SU-DHL-6 (cell line): ENCODE results near the gene CARMIL1.

ENCODE experiments used
- H2AFZ ChIP-seq: fragments of 200-600 bp; sonication (generic); 2 replicates; pipeline ENCODE4 v1.6.1; 2014; ENCODE audit warnings: low read depth, mild to moderate bottlenecking, moderate library complexity, mixed read lengths, antibody characterized with exemption, low read length; ENCODE audit not compliant: severe bottlenecking
- H3F3A ChIP-seq: fragments of 200-600 bp; shearing (Covaris generic); 2 replicates; pipeline ENCODE4 v1.6.0; 2016; ENCODE audit warnings: antibody characterized with exemption, mild to moderate bottlenecking; ENCODE audit not compliant: insufficient read depth
- H3K27ac ChIP-seq: fragments of 200-600 bp; sonication (generic); 2 replicates; pipeline ENCODE4 v1.5.1; 2016; ENCODE audit warnings: low read depth, mild to moderate bottlenecking, low read length, moderate library complexity, mixed read lengths
- H3K27me3 ChIP-seq: fragments of 200-600 bp; sonication (generic), shearing (Covaris generic); 2 replicates; pipeline ENCODE4 v1.6.0; 2014; ENCODE audit warnings: mild to moderate bottlenecking, low read length
- H3K36me3 ChIP-seq: fragments of 200-600 bp; sonication (generic); 2 replicates; pipeline ENCODE4 v1.6.1; 2014; ENCODE audit warnings: mild to moderate bottlenecking, low read length, mixed read lengths
- H3K4me2 ChIP-seq: fragments of 300-600, 200-600 bp; shearing (Covaris generic), sonication (generic); 2 replicates; pipeline ENCODE4 v1.6.0; 2014; ENCODE audit warnings: low read length, low read depth, mild to moderate bottlenecking; ENCODE audit not compliant: poor library complexity, severe bottlenecking
- H3K4me3 ChIP-seq: fragments of 200-600 bp; sonication (generic); 2 replicates; pipeline ENCODE4 v1.5.1; 2014; ENCODE audit warnings: antibody characterized with exemption, low read length, mild to moderate bottlenecking, mixed read lengths; ENCODE audit not compliant: insufficient read depth, poor library complexity, severe bottlenecking
- H3K79me2 ChIP-seq: fragments of 200-600 bp; sonication (generic); 2 replicates; pipeline ENCODE4 v1.6.1; 2014; ENCODE audit warnings: mild to moderate bottlenecking, low read length, moderate library complexity; ENCODE audit not compliant: insufficient read depth
- H3K9ac ChIP-seq: fragments of 200-600 bp; sonication (generic); 2 replicates; pipeline ENCODE4 v1.7.0; 2014; ENCODE audit warnings: mild to moderate bottlenecking, low read length
- H3K9me2 ChIP-seq: fragments of 200-600 bp; sonication (generic); replicated peaks from 2 replicates; pipeline ENCODE4 v1.6.1; 2014; ENCODE audit warnings: low read length; ENCODE audit not compliant: insufficient read depth
- H3K9me3 ChIP-seq: fragments of 200-600 bp; sonication (generic); 2 replicates; pipeline ENCODE4 v1.6.1; 2014; ENCODE audit warnings: low read length, mixed read lengths; ENCODE audit not compliant: insufficient read depth
- H4K20me1 ChIP-seq: fragments of 200-600 bp; sonication (generic); 2 replicates; pipeline ENCODE4 v1.6.1; 2014; ENCODE audit warnings: low read depth, mild to moderate bottlenecking, antibody characterized with exemption, low read length, moderate library complexity, mixed read lengths
- EZH2phosphoT487 ChIP-seq: fragments of 200-600 bp; sonication (generic), shearing (Covaris generic); conservative IDR thresholded peaks from 2 replicates; pipeline ENCODE4 v1.6.1; 2018; ENCODE audit warnings: mild to moderate bottlenecking, antibody characterized with exemption, low read length, moderate library complexity, mixed read lengths
- TF ChIP-seq, protein P1 (sequence below): fragments of 200-600 bp; sonication (generic); IDR thresholded peaks from one replicate; pipeline ENCODE4 v1.5.1; 2017; ENCODE audit warnings: antibody characterized with exemption, mild to moderate bottlenecking, low read length, moderate library complexity; ENCODE audit not compliant: insufficient read depth, poor library complexity, severe bottlenecking

Gene CARMIL1

DNA sequence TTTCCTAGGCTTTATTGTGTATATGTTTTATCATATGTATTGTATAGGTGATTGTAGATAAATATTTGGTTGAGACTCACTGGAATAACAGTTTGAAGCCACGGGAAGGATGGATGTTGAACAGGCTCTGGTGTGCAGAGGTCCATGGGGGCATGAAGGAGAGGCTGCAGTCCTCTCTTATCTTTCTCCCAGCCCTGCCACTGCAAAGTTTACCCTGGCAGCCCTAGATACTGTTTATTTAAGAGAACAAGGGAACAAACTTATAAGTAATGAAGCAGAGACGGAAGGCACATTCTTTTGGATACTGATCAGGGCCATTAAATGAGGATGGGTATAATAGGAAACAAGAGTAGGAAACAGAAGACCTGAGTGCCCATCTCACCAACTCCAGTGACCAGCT is 269.3 kb downstream of the CARMIL1 start:
- no peaks in the 10 kb centered on the region for H3F3A ChIP-seq
- no peak overlapping the region for H2AFZ ChIP-seq
- H3K79me2 ChIP-seq, result no peaks in the 10 kb centered on the region
- no peaks in the 10 kb centered on the region for H3K27me3 ChIP-seq
- no peaks in the 10 kb centered on the region for H4K20me1 ChIP-seq
- no peak overlapping the region for H3K4me3 ChIP-seq
- H3K9ac ChIP-seq, result no peak overlapping the region
- no peak for TF ChIP-seq EZH2phosphoT487
- TF ChIP-seq, protein P1, sequence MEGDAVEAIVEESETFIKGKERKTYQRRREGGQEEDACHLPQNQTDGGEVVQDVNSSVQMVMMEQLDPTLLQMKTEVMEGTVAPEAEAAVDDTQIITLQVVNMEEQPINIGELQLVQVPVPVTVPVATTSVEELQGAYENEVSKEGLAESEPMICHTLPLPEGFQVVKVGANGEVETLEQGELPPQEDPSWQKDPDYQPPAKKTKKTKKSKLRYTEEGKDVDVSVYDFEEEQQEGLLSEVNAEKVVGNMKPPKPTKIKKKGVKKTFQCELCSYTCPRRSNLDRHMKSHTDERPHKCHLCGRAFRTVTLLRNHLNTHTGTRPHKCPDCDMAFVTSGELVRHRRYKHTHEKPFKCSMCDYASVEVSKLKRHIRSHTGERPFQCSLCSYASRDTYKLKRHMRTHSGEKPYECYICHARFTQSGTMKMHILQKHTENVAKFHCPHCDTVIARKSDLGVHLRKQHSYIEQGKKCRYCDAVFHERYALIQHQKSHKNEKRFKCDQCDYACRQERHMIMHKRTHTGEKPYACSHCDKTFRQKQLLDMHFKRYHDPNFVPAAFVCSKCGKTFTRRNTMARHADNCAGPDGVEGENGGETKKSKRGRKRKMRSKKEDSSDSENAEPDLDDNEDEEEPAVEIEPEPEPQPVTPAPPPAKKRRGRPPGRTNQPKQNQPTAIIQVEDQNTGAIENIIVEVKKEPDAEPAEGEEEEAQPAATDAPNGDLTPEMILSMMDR, result no peak
- no peaks in the 10 kb centered on the region for H3K9me2 ChIP-seq
- no peak overlapping the region for H3K4me2 ChIP-seq
- no peaks in the 10 kb centered on the region for H3K9me3 ChIP-seq
- H3K36me3 ChIP-seq, result no peaks in the 10 kb centered on the region; the same call in 1 of the 2 replicates
- H3K27ac ChIP-seq, result no peak overlapping the region

DNA sequence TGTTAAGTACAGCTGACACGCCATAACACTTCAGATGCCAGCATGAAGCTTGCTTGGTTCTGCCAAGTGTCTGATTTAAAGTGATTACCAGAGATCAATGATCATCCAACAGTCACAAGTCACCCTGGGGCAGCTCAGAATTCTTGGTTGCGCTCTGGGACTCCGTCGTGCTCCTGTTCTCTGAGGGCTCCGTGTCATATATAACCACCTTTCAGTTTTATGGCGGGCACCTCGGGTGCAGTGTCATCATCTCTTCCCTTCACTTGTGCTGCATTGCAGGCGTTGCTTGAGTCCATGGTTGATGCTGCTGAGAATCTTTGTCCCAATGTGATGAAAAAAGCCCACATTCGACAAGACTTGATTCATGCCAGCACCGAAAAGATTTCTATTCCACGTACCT is 271.5 kb downstream of the CARMIL1 start:
- no peaks in the 10 kb centered on the region; the same call in 1 of the 2 replicates for H3K36me3 ChIP-seq
- H3K9me2 ChIP-seq, result no peaks in the 10 kb centered on the region
- no peak overlapping the region for H2AFZ ChIP-seq
- H3K9ac ChIP-seq, result no peak overlapping the region
- H4K20me1 ChIP-seq, result no peaks in the 10 kb centered on the region
- no peaks in the 10 kb centered on the region for H3K9me3 ChIP-seq
- no peaks in the 10 kb centered on the region for H3K79me2 ChIP-seq
- TF ChIP-seq, protein P1, result no peak
- TF ChIP-seq EZH2phosphoT487, result no peak
- no peak overlapping the region for H3K4me2 ChIP-seq
- H3K4me3 ChIP-seq, result no peak overlapping the region
- no peak overlapping the region for H3K27ac ChIP-seq
- no peaks in the 10 kb centered on the region; the same call in 1 of the 2 replicates for H3F3A ChIP-seq
- H3K27me3 ChIP-seq, result no peaks in the 10 kb centered on the region

DNA sequence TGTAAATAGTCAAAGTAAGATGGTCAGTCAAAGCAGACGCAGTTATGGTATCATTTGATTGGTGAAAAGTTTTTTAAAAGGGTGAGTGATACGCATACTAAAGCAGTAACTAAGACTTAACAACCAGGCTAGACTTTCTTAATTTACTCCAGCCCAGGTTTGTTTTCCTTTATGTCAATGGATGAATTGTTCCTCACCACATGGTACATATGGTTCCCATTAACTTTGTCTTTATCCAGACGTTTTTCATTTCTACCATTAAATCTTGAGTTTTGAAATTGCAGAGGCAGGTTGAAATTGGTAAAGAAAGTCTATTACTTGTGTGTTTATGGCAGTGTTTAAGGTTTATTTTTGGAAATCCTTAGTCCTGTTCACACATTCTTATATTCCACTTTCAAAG is 274.3 kb downstream of the CARMIL1 start:
- H3K4me2 ChIP-seq, result no peak overlapping the region
- no peaks in the 10 kb centered on the region for H3K27me3 ChIP-seq
- H3K4me3 ChIP-seq, result no peak overlapping the region
- H3F3A ChIP-seq, result no peaks in the 10 kb centered on the region; the same call in 1 of the 2 replicates
- TF ChIP-seq, protein P1, result no peak
- TF ChIP-seq EZH2phosphoT487, result no peak
- H3K9me2 ChIP-seq, result no peaks in the 10 kb centered on the region
- H4K20me1 ChIP-seq, result no peaks in the 10 kb centered on the region
- no peaks in the 10 kb centered on the region for H3K79me2 ChIP-seq
- H3K36me3 ChIP-seq, result peaks cover 4% of the 10 kb centered on the region; the same call in 1 of the 2 replicates
- no peak overlapping the region for H2AFZ ChIP-seq
- H3K9me3 ChIP-seq, result no peaks in the 10 kb centered on the region
- no peak overlapping the region for H3K9ac ChIP-seq
- H3K27ac ChIP-seq, result no peak overlapping the region
